Measurements from ENCODE around the gene LRRC75A. TPM values are rescaled to one million over a fixed set of nuclear protein-coding genes. Genes with fewer than 3 reads are reported as not detected.

Gene LRRC75A
- total RNA-seq, 1 donor from 2014 or later: 4.5 TPM

- TF ChIP-seq CTCF (IDR thresholded peaks at IDR 0.05; ENCODE audit: insufficient read depth, low read length, poor library complexity, severe bottlenecking): no peak
- Histone ChIP-seq H3K4me3 (ENCODE audit: low read depth, low read length) (no peak overlapping the region), H3K36me3 (ENCODE audit: control insufficient read depth, insufficient read depth, low read length) (peaks cover 7% of the 10 kb centered on the region), H3K27me3 (ENCODE audit: control insufficient read depth, insufficient read depth, low read length) (no peaks in the 10 kb centered on the region)
- no peak for DNase-seq (ENCODE audit: low read depth)
Measured at GRCh38 chr17:16435925-16436886, 55.8 kb downstream of the LRRC75A start.

- no peak for DNase-seq (ENCODE audit: low read depth)
- no peaks in the 10 kb centered on the region for H3K27me3 ChIP-seq (ENCODE audit: control insufficient read depth, insufficient read depth, low read length)
- no peak overlapping the region for H3K4me3 ChIP-seq (ENCODE audit: low read depth, low read length)
- H3K36me3 ChIP-seq (ENCODE audit: control insufficient read depth, insufficient read depth, low read length): no peaks in the 10 kb centered on the region
- TF ChIP-seq CTCF (IDR thresholded peaks at IDR 0.05; ENCODE audit: insufficient read depth, low read length, poor library complexity, severe bottlenecking): no peak
Measured at GRCh38 chr17:16434662-16435061, 57.3 kb downstream of the LRRC75A start.

- Histone ChIP-seq H3K36me3 (ENCODE audit: control insufficient read depth, insufficient read depth, low read length) (no peaks in the 10 kb centered on the region), H3K27me3 (ENCODE audit: control insufficient read depth, insufficient read depth, low read length) (no peaks in the 10 kb centered on the region), H3K4me3 (ENCODE audit: low read depth, low read length) (no peak overlapping the region)
- no peak for TF ChIP-seq CTCF (IDR thresholded peaks at IDR 0.05; ENCODE audit: insufficient read depth, low read length, poor library complexity, severe bottlenecking)
- no peak for DNase-seq (ENCODE audit: low read depth)
Measured at GRCh38 chr17:16433514-16433913, 58.5 kb downstream of the LRRC75A start.

DNA sequence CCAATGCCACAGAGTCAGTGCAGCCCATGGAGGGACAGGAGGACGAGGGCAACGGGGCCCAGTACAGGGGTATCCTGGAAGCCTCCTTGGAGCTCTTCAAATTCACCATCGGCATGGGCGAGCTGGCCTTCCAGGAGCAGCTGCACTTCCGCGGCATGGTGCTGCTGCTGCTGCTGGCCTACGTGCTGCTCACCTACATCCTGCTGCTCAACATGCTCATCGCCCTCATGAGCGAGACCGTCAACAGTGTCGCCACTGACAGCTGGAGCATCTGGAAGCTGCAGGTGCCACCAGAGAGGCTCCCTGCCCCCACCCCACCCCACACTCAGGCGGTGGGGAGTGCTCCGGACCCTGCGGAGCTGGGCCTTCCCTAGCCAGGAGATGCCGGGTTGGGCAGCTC is 60.0 kb downstream of the LRRC75A start:
- H3K4me3 ChIP-seq (ENCODE audit: low read depth, low read length): no peak overlapping the region
- no peak for DNase-seq (ENCODE audit: low read depth)
- no peaks in the 10 kb centered on the region for H3K36me3 ChIP-seq (ENCODE audit: control insufficient read depth, insufficient read depth, low read length)
- no peak for TF ChIP-seq CTCF (IDR thresholded peaks at IDR 0.05; ENCODE audit: insufficient read depth, low read length, poor library complexity, severe bottlenecking)
- no peaks in the 10 kb centered on the region for H3K27me3 ChIP-seq (ENCODE audit: control insufficient read depth, insufficient read depth, low read length)

GRCh38 chr17:16430650-16431049 is 61.3 kb downstream of the LRRC75A start:
- TF ChIP-seq CTCF (IDR thresholded peaks at IDR 0.05; ENCODE audit: insufficient read depth, low read length, poor library complexity, severe bottlenecking): no peak
- no peaks in the 10 kb centered on the region for H3K36me3 ChIP-seq (ENCODE audit: control insufficient read depth, insufficient read depth, low read length)

More at GRCh38 chr17:16430650-16431049, 61.3 kb downstream of the LRRC75A start:
- no peak for DNase-seq (ENCODE audit: low read depth)
- Histone ChIP-seq H3K4me3 (ENCODE audit: low read depth, low read length) (no peak overlapping the region), H3K27me3 (ENCODE audit: control insufficient read depth, insufficient read depth, low read length) (peaks cover 3% of the 10 kb centered on the region)

Measured in kidney epithelial cell (primary cell).